DND-41 (cell line): Measurements from ENCODE around the gene VOPP1.

Experiments
- ATAC-seq: fragments of 200-7000 bp; cut with Tn5 transposase; 3 replicates; pipeline ENCODE4 v1.9.1; 2021; ENCODE audit warnings: low read depth; ENCODE audit not compliant: insufficient read depth
- DNase-seq: peaks from one replicate; pipeline ENCODE4 v3.0.0-alpha.2; 2020
- H2AFZ ChIP-seq: 2 replicates; pipeline ENCODE4 v1.6.0; 2012; ENCODE audit warnings: low read depth, low read length
- H3K27ac ChIP-seq: 2 replicates; pipeline ENCODE4 v1.5.1; 2012; ENCODE audit warnings: low read length, inconsistent platforms
- H3K27me3 ChIP-seq: fragments of 200-600 bp; sonication (generic); 2 replicates; pipeline ENCODE4 v1.6.0; 2012; ENCODE audit warnings: low read length, mild to moderate bottlenecking, inconsistent platforms; ENCODE audit not compliant: insufficient read depth, poor library complexity
- H3K36me3 ChIP-seq: 2 replicates; pipeline ENCODE4 v1.5.1; 2012; ENCODE audit warnings: low read length, inconsistent platforms; ENCODE audit not compliant: insufficient read depth
- H3K4me1 ChIP-seq: 2 replicates; pipeline ENCODE4 v1.5.1; 2012; ENCODE audit warnings: mild to moderate bottlenecking, low read length; ENCODE audit not compliant: insufficient read depth
- H3K4me2 ChIP-seq: 2 replicates; pipeline ENCODE4 v1.6.0; 2012; ENCODE audit warnings: mild to moderate bottlenecking, moderate library complexity, low read length, inconsistent platforms; ENCODE audit not compliant: insufficient read depth
- H3K4me3 ChIP-seq, 2 experiments: fragments of 200-600 bp in 1 of 2; shearing (Covaris generic) in 1 of 2; 2 replicates each; pipeline ENCODE4 v1.5.1; 2012 to 2016; ENCODE audit warnings: inconsistent platforms in 2 of 2, low read length in 2 of 2, mild to moderate bottlenecking in 2 of 2, low read depth in 1 of 2, moderate library complexity in 1 of 2
- H3K79me2 ChIP-seq: 2 replicates; pipeline ENCODE4 v1.6.0; 2012; ENCODE audit warnings: low read length, inconsistent platforms; ENCODE audit not compliant: insufficient read depth
- H3K9ac ChIP-seq: 2 replicates; pipeline ENCODE4 v1.6.0; 2012; ENCODE audit warnings: low read depth, mild to moderate bottlenecking, inconsistent platforms, low read length, moderate library complexity
- H3K9me3 ChIP-seq: 2 replicates; pipeline ENCODE4 v1.5.1; 2012; ENCODE audit warnings: low read length, moderate library complexity, mild to moderate bottlenecking, inconsistent platforms; ENCODE audit not compliant: insufficient read depth, severe bottlenecking
- H4K20me1 ChIP-seq: 2 replicates; pipeline ENCODE4 v1.6.0; 2012; ENCODE audit warnings: low read length; ENCODE audit not compliant: insufficient read depth
- CTCF ChIP-seq: IDR thresholded peaks from 2 replicates; pipeline ENCODE4 v1.5.1; 2012; ENCODE audit warnings: borderline replicate concordance, low read length, moderate library complexity, mild to moderate bottlenecking; ENCODE audit not compliant: poor library complexity, severe bottlenecking; ENCODE audit errors: extremely low read depth
- EZH2 ChIP-seq: IDR thresholded peaks from 3 replicates; pipeline ENCODE4 v1.6.1; 2012; ENCODE audit warnings: borderline replicate concordance, low read depth, mild to moderate bottlenecking, moderate library complexity, low read length, inconsistent platforms; ENCODE audit not compliant: severe bottlenecking

Gene VOPP1

GRCh38 chr7:55558962-55559920 lies 13.1 kb downstream of the VOPP1 start:
- no peak overlapping the region for H3K4me3 ChIP-seq

GRCh38 chr7:55557666-55558188 lies 14.6 kb downstream of the VOPP1 start:
- H3K79me2 ChIP-seq = peaks cover 100% of the 10 kb centered on the region
- H3K9ac ChIP-seq = no peak overlapping the region
- H3K4me2 ChIP-seq = no peak overlapping the region
- no peaks in the 10 kb centered on the region for H3K27me3 ChIP-seq
- peak; percentile 47; the same call in 1 of the 3 replicates for ATAC-seq
- H3K27ac ChIP-seq = no peak overlapping the region
- peaks cover 24% of the 10 kb centered on the region for H3K36me3 ChIP-seq
- DNase-seq = no peak
- TF ChIP-seq EZH2 (no peak), CTCF (no peak)
- H3K9me3 ChIP-seq = no peaks in the 10 kb centered on the region
- no peak overlapping the region for H3K4me3 ChIP-seq
- no peaks in the 10 kb centered on the region; the same call in 1 of the 2 replicates for H3K4me1 ChIP-seq
- peaks cover 97% of the 10 kb centered on the region for H4K20me1 ChIP-seq
- no peak overlapping the region for H2AFZ ChIP-seq

More at GRCh38 chr7:55558962-55559920, 13.1 kb downstream of the VOPP1 start:
- no peak for DNase-seq
- no peak for ATAC-seq
- H3K79me2 ChIP-seq = peaks cover 100% of the 10 kb centered on the region
- no peaks in the 10 kb centered on the region for H3K9me3 ChIP-seq
- no peak overlapping the region for H2AFZ ChIP-seq
- no peak overlapping the region for H3K27ac ChIP-seq
- peaks cover 92% of the 10 kb centered on the region for H4K20me1 ChIP-seq
- no peaks in the 10 kb centered on the region for H3K27me3 ChIP-seq
- no peak overlapping the region for H3K4me2 ChIP-seq
- no peak overlapping the region for H3K9ac ChIP-seq
- TF ChIP-seq CTCF (no peak), EZH2 (no peak)
- H3K36me3 ChIP-seq = peaks cover 24% of the 10 kb centered on the region
- no peaks in the 10 kb centered on the region; the same call in 1 of the 2 replicates for H3K4me1 ChIP-seq

- no peak overlapping the region for H3K9ac ChIP-seq
- peaks cover 24% of the 10 kb centered on the region for H3K36me3 ChIP-seq
- peaks cover 97% of the 10 kb centered on the region for H4K20me1 ChIP-seq
- peaks cover 100% of the 10 kb centered on the region for H3K79me2 ChIP-seq
- H3K4me2 ChIP-seq = no peak overlapping the region
- no peak for DNase-seq
- ATAC-seq = no peak
- H3K9me3 ChIP-seq = no peaks in the 10 kb centered on the region
- TF ChIP-seq CTCF (no peak), EZH2 (no peak)
- H3K4me3 ChIP-seq = no peak overlapping the region
- no peak overlapping the region for H3K27ac ChIP-seq
- no peaks in the 10 kb centered on the region for H3K27me3 ChIP-seq
- no peak overlapping the region for H2AFZ ChIP-seq
- no peaks in the 10 kb centered on the region; the same call in 1 of the 2 replicates for H3K4me1 ChIP-seq
These were observed 15.8 kb downstream of the VOPP1 start for GRCh38 chr7:55556492-55556891.
